SU-DHL-6 (cell line): Measurements from ENCODE around the gene NPAS2.

ENCODE experiments used
- CTCF ChIP-seq: fragments of 200-600 bp; sonication (generic); IDR thresholded peaks from one replicate; pipeline ENCODE4 v1.5.1; 2017; ENCODE audit warnings: antibody characterized with exemption, mild to moderate bottlenecking, low read length, moderate library complexity; ENCODE audit not compliant: insufficient read depth, poor library complexity, severe bottlenecking
- EZH2phosphoT487 ChIP-seq: fragments of 200-600 bp; sonication (generic), shearing (Covaris generic); conservative IDR thresholded peaks from 2 replicates; pipeline ENCODE4 v1.6.1; 2018; ENCODE audit warnings: mild to moderate bottlenecking, antibody characterized with exemption, low read length, moderate library complexity, mixed read lengths

DNA sequence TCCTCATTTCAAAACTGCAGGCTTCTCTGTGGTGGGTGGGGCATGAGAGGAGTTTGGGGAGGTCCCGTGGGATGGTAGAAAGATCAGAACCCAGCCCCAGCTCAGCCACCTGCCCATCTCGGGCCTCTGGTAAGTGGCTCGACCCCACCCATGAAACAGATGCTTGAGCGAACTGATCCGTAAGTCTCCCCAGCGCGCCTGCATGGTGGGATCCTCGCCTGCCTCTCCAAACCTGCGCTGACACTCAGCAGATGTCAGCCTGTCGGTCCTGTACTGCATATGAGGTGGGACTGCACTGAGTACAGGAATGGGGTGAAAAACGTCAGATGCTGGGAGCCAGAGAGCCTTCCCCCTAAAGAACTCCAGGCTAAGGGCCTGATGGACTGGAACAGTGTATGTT lies 166.2 kb downstream of the NPAS2 start:
- TF ChIP-seq CTCF (no peak), EZH2phosphoT487 (no peak)
